HepG2 (cell line): ENCODE measurements around the gene TBCD. TPM values are rescaled to one million over a fixed set of nuclear protein-coding genes. Genes with fewer than 3 reads are reported as not detected.

Experiments used
- ELF4 ChIP-seq: sonication (generic); formaldehyde crosslinking; IDR thresholded peaks from 2 replicates; pipeline ENCODE4 v1.5.0; 2020; ENCODE audit warnings: missing genetic modification reagents, mild to moderate bottlenecking, moderate library complexity, borderline replicate concordance
- FOXK2 ChIP-seq: fragments of 450-650 bp; IDR thresholded peaks from 2 replicates; pipeline ENCODE4 v1.6.1; 2016
- KLF12 ChIP-seq: sonication (generic); formaldehyde crosslinking; IDR thresholded peaks from 2 replicates; pipeline ENCODE4 v1.4.0; 2020; ENCODE audit warnings: missing genetic modification reagents, borderline replicate concordance
- KLF15 ChIP-seq: sonication (generic); formaldehyde crosslinking; IDR thresholded peaks from 2 replicates; pipeline ENCODE4 v1.8.1; 2023; ENCODE audit warnings: borderline replicate concordance, mild to moderate bottlenecking, inconsistent platforms, missing genetic modification reagents, mixed read lengths
- MYC ChIP-seq: sonication (generic); formaldehyde crosslinking; IDR thresholded peaks from 2 replicates; pipeline ENCODE4 v1.9.0; 2021; ENCODE audit warnings: missing genetic modification reagents, borderline replicate concordance
- POLR2AphosphoS2 ChIP-seq: IDR thresholded peaks from 2 replicates; pipeline ENCODE4 v1.6.1; 2011; ENCODE audit warnings: low read depth, low read length, improper control_type of control experiment
- SRF ChIP-seq: IDR thresholded peaks from 2 replicates; pipeline ENCODE4 v1.6.1; 2011; ENCODE audit warnings: mild to moderate bottlenecking, low read depth, low read length, moderate library complexity
- ZNF160 ChIP-seq: sonication (generic); formaldehyde crosslinking; IDR thresholded peaks from 2 replicates; pipeline ENCODE4 v1.8.0; 2022; ENCODE audit warnings: mild to moderate bottlenecking, inconsistent platforms, missing genetic modification reagents
- ZNF567 ChIP-seq: sonication (generic); formaldehyde crosslinking; IDR thresholded peaks from 2 replicates; pipeline ENCODE4 v1.8.1; 2023; ENCODE audit warnings: mild to moderate bottlenecking, missing genetic modification reagents, borderline replicate concordance
- ZNF703 ChIP-seq: sonication (generic); formaldehyde crosslinking; IDR thresholded peaks from 2 replicates; pipeline ENCODE4 v1.5.1; 2020; ENCODE audit warnings: missing genetic modification reagents, mild to moderate bottlenecking, moderate library complexity, borderline replicate concordance
- polyA plus RNA-seq, 8 experiments: library from polyadenylated mRNA; depleted of rRNA in 3 of 8; stranded (reverse) in 7 of 8; unstranded in 1 of 8; fragments of >200 nt; fragmentation: Illumina TruSeq in 4 of 8; extraction: Trizol in 4 of 8; gene quantifications; 2 replicates each; pipeline versions ENCODE4 v1.2.1 to v1.2.3, GENCODE V29; 2011 to 2016; ENCODE audit warnings: low read depth in 4 of 8, missing spikeins in 1 of 8, mixed read lengths in 1 of 8; ENCODE audit not compliant: insufficient read depth in 1 of 8
- total RNA-seq, 5 experiments: library from RNA; depleted of rRNA; stranded (reverse); fragments of >200 nt; fragmentation: Illumina TruSeq; extraction: Trizol; gene quantifications; 2 replicates each; pipeline ENCODE4 v1.2.3, GENCODE V29; 2016; ENCODE audit warnings: low read depth in 1 of 5
- TF ChIP-seq, protein P1 (sequence below): sonication (generic); formaldehyde crosslinking; IDR thresholded peaks from 2 replicates; pipeline ENCODE4 v1.4.0; 2020; ENCODE audit warnings: missing genetic modification reagents
- TF ChIP-seq, protein P2 (sequence below): sonication (generic); formaldehyde crosslinking; IDR thresholded peaks from 2 replicates; pipeline ENCODE4; 2020; ENCODE audit warnings: missing genetic modification reagents, mild to moderate bottlenecking, borderline replicate concordance
- TF ChIP-seq, protein P3 (sequence below): sonication (generic); formaldehyde crosslinking; IDR thresholded peaks from 2 replicates; pipeline ENCODE4 v1.5.1; 2020; ENCODE audit warnings: mild to moderate bottlenecking, missing genetic modification reagents, moderate library complexity
- TF ChIP-seq, protein P4 (sequence below): sonication (generic); formaldehyde crosslinking; IDR thresholded peaks from 2 replicates; pipeline ENCODE4 v1.4.0; 2020; ENCODE audit warnings: mild to moderate bottlenecking, missing genetic modification reagents

Gene TBCD
- total and polyA plus RNA-seq, 2 of the 13 experiments (the other 11 are each of a cell fraction or from before 2014, with no cell fraction given): 33.9 to 54.8 TPM

DNA sequence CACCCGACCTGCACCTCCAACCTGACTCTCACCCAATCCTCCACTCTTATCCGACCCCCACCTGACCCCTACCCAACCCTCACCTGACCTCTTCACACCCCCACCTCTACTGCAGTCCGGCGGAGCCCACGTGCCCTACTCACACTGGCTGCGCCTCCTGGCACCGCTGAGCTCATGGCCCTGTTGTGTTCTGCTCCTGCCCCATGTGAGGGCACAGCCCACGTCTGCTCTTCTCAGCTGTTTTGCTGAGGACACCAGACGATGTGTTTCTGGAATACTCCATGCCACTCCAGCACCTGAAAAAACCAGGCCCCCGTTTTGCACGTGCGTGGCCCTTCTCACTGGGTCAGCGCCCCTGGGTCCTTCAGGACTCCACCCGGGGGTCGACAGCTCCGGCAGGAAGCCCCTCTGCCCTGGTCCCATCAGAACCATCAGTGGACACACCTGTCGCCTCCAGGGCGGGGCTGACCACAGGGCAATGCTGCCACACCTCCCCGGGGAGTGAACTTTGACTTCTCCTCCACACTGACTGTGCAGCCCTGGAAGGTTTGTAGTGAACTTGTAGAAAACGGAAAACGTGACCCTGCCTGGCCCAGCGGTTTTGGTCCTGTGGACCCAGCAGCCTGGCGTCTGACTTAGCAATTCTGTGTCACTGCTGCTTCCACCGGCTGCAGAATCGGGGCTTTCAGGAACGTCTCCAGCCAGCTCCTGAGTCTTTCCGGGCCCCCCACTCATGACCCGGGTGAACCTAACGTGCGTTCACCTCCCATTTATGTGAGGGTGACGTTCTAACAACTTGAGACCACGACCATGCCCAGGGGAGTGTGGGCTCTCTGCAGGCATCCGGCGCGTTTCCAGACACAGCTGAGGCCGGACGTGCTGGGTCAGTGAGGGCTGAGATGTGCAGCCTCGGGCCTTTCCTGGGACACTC, 47.7 kb upstream of the TBCD start (continued):
- TF ChIP-seq POLR2AphosphoS2 (no peak), FOXK2 (no peak), ZNF703 (CRISPR knock-in tag) (0 out of 2 replicates have a peak, but pooled peaks have one; percentile 59), ZNF567 (CRISPR knock-in tag) (0 out of 2 replicates have a peak, but pooled peaks have one; percentile 59), KLF15 (CRISPR knock-in tag) (no peak), KLF12 (CRISPR knock-in tag) (peak; percentile 79; the same call in 1 of the 2 replicates), MYC (CRISPR knock-in tag) (no peak; the same call in 1 of the 2 replicates), SRF (no peak), ZNF160 (CRISPR knock-in tag) (no peak), ELF4 (no peak)
- TF ChIP-seq, protein P1, sequence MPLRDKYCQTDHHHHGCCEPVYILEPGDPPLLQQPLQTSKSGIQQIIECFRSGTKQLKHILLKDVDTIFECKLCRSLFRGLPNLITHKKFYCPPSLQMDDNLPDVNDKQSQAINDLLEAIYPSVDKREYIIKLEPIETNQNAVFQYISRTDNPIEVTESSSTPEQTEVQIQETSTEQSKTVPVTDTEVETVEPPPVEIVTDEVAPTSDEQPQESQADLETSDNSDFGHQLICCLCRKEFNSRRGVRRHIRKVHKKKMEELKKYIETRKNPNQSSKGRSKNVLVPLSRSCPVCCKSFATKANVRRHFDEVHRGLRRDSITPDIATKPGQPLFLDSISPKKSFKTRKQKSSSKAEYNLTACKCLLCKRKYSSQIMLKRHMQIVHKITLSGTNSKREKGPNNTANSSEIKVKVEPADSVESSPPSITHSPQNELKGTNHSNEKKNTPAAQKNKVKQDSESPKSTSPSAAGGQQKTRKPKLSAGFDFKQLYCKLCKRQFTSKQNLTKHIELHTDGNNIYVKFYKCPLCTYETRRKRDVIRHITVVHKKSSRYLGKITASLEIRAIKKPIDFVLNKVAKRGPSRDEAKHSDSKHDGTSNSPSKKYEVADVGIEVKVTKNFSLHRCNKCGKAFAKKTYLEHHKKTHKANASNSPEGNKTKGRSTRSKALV (CRISPR knock-in tag): peak; percentile 23; the same call in 1 of the 2 replicates
- TF ChIP-seq, protein P2, sequence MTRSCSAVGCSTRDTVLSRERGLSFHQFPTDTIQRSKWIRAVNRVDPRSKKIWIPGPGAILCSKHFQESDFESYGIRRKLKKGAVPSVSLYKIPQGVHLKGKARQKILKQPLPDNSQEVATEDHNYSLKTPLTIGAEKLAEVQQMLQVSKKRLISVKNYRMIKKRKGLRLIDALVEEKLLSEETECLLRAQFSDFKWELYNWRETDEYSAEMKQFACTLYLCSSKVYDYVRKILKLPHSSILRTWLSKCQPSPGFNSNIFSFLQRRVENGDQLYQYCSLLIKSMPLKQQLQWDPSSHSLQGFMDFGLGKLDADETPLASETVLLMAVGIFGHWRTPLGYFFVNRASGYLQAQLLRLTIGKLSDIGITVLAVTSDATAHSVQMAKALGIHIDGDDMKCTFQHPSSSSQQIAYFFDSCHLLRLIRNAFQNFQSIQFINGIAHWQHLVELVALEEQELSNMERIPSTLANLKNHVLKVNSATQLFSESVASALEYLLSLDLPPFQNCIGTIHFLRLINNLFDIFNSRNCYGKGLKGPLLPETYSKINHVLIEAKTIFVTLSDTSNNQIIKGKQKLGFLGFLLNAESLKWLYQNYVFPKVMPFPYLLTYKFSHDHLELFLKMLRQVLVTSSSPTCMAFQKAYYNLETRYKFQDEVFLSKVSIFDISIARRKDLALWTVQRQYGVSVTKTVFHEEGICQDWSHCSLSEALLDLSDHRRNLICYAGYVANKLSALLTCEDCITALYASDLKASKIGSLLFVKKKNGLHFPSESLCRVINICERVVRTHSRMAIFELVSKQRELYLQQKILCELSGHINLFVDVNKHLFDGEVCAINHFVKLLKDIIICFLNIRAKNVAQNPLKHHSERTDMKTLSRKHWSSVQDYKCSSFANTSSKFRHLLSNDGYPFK (CRISPR knock-in tag): peak; percentile 46; the same call in 1 of the 2 replicates
- TF ChIP-seq, protein P3, sequence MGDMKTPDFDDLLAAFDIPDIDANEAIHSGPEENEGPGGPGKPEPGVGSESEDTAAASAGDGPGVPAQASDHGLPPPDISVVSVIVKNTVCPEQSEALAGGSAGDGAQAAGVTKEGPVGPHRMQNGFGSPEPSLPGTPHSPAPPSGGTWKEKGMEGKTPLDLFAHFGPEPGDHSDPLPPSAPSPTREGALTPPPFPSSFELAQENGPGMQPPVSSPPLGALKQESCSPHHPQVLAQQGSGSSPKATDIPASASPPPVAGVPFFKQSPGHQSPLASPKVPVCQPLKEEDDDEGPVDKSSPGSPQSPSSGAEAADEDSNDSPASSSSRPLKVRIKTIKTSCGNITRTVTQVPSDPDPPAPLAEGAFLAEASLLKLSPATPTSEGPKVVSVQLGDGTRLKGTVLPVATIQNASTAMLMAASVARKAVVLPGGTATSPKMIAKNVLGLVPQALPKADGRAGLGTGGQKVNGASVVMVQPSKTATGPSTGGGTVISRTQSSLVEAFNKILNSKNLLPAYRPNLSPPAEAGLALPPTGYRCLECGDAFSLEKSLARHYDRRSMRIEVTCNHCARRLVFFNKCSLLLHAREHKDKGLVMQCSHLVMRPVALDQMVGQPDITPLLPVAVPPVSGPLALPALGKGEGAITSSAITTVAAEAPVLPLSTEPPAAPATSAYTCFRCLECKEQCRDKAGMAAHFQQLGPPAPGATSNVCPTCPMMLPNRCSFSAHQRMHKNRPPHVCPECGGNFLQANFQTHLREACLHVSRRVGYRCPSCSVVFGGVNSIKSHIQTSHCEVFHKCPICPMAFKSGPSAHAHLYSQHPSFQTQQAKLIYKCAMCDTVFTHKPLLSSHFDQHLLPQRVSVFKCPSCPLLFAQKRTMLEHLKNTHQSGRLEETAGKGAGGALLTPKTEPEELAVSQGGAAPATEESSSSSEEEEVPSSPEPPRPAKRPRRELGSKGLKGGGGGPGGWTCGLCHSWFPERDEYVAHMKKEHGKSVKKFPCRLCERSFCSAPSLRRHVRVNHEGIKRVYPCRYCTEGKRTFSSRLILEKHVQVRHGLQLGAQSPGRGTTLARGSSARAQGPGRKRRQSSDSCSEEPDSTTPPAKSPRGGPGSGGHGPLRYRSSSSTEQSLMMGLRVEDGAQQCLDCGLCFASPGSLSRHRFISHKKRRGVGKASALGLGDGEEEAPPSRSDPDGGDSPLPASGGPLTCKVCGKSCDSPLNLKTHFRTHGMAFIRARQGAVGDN: peak; percentile 83
- TF ChIP-seq, protein P4, sequence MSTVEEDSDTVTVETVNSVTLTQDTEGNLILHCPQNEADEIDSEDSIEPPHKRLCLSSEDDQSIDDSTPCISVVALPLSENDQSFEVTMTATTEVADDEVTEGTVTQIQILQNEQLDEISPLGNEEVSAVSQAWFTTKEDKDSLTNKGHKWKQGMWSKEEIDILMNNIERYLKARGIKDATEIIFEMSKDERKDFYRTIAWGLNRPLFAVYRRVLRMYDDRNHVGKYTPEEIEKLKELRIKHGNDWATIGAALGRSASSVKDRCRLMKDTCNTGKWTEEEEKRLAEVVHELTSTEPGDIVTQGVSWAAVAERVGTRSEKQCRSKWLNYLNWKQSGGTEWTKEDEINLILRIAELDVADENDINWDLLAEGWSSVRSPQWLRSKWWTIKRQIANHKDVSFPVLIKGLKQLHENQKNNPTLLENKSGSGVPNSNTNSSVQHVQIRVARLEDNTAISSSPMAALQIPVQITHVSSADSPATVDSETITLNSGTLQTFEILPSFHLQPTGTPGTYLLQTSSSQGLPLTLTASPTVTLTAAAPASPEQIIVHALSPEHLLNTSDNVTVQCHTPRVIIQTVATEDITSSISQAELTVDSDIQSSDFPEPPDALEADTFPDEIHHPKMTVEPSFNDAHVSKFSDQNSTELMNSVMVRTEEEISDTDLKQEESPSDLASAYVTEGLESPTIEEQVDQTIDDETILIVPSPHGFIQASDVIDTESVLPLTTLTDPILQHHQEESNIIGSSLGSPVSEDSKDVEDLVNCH (CRISPR knock-in tag): no peak
